Uterus (tissue), 2 donors: ENCODE measurements around the gene CEP112.

Experiments
- POLR2A ChIP-seq, 2 donors: fragments of 450-650 bp; IDR thresholded peaks; one replicate each; pipeline ENCODE4 v1.6.1; 2016; ENCODE audit warnings: antibody characterized with exemption in 2 of 2, mild to moderate bottlenecking in 1 of 2, moderate library complexity in 1 of 2
- TF ChIP-seq, protein P1 (sequence below), 4 experiments: fragments of 200-600 bp in 2 of 4; fragments of 450-650 bp in 2 of 4; sonication (generic) in 2 of 4; IDR thresholded peaks; one replicate each; pipeline ENCODE4 v1.5.1; 2016 to 2019; ENCODE audit warnings: antibody characterized with exemption in 4 of 4, mild to moderate bottlenecking in 2 of 4, moderate library complexity in 1 of 4

DNA sequence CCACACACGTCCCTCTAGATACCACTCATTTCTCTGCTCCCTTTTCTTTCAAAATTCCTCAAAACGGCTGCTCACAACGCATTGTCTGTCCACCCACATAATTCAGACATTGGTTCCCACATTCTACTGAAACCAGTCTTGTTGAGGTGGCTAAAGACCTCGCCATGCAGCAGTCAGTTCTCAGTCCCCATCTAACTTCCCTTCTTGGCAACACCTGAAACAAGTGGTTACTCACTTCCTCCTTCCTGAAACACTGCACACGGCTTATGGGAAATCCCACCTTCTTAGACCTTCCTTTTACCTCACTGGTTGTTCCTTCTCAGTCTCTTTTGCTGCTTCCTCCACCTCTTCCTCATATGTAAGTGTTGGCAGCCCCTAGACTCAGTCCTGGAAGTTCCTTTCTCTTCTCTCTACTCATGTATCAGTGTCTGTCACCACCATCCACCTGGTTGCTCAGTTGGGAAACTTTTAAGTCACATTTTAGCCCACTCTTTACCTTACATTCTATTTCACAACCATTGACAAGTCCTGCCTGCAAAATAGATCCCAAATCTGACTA, 277.1 kb downstream of the CEP112 start:
- TF ChIP-seq, protein P1, sequence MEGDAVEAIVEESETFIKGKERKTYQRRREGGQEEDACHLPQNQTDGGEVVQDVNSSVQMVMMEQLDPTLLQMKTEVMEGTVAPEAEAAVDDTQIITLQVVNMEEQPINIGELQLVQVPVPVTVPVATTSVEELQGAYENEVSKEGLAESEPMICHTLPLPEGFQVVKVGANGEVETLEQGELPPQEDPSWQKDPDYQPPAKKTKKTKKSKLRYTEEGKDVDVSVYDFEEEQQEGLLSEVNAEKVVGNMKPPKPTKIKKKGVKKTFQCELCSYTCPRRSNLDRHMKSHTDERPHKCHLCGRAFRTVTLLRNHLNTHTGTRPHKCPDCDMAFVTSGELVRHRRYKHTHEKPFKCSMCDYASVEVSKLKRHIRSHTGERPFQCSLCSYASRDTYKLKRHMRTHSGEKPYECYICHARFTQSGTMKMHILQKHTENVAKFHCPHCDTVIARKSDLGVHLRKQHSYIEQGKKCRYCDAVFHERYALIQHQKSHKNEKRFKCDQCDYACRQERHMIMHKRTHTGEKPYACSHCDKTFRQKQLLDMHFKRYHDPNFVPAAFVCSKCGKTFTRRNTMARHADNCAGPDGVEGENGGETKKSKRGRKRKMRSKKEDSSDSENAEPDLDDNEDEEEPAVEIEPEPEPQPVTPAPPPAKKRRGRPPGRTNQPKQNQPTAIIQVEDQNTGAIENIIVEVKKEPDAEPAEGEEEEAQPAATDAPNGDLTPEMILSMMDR (IDR thresholded peaks at IDR 0.05), result no peak
- no peak for TF ChIP-seq POLR2A (IDR thresholded peaks at IDR 0.05)
